HepG2 (cell line): ENCODE results near the gene CCDC88C. TPM values are rescaled to one million over a fixed set of nuclear protein-coding genes. Genes with fewer than 3 reads are reported as not detected.

Experiments
- ATAC-seq: fragments of 200-7000 bp; cut with Tn5 transposase; 3 replicates; pipeline ENCODE4 v1.9.1; 2020; ENCODE audit warnings: mild to moderate bottlenecking, moderate library complexity
- BruUV-seq: library from RNA; stranded (reverse); fragments of 400-500 nt; replicated peaks from 2 replicates; lab custom pipeline; 2021; lab: Mats Ljungman, UMichigan
- CTCF ChIA-PET: fragments of 300-600 bp; formaldehyde crosslinking; extraction: SDS; loops from one replicate; lab custom pipeline; 2021; ENCODE audit warnings: low total read pairs, inconsistent platforms, low intra/inter-chr PET ratio; lab: Yijun Ruan, JAX
- POLR2A ChIA-PET: fragments of 350-600 bp; sonication (Branson Sonifier 250); formaldehyde crosslinking; loops from one replicate; lab custom pipeline; 2020; ENCODE audit warnings: antibody characterized with exemption, inconsistent platforms; lab: Yijun Ruan, JAX
- DNase-seq: peaks from one replicate; pipeline ENCODE4 v3.0.0-alpha.2; 2015; ENCODE audit warnings: low spot score
- FAIRE-seq: peaks from 3 replicates; lab custom pipeline; 2011; peaks lifted over from hg19 to GRCh38; lab: Jason Lieb, UNC
- H2AFZ ChIP-seq: one replicate; pipeline ENCODE4 v1.6.1; 2011; ENCODE audit warnings: low read length, inconsistent platforms
- H3K27ac ChIP-seq: fragments of 300-600 bp; 3 replicates; pipeline ENCODE4 v1.8.0; 2011; ENCODE audit warnings: mixed run types, mild to moderate bottlenecking, mixed read lengths, low read length, inconsistent platforms; ENCODE audit not compliant: insufficient read depth; ENCODE audit errors: extremely low read length
- H3K27me3 ChIP-seq, 2 experiments: fragments of 200-600 bp in 1 of 2; 2 replicates in 1 of 2; 3 replicates in 1 of 2; pipeline versions ENCODE4 v1.6.0 to v1.8.0; 2011; ENCODE audit warnings: low read length in 2 of 2, mild to moderate bottlenecking in 2 of 2, moderate library complexity in 2 of 2, inconsistent platforms in 1 of 2; ENCODE audit not compliant: insufficient read depth in 2 of 2, control insufficient read depth in 1 of 2
- H3K36me3 ChIP-seq, 2 experiments: fragments of 200-600 bp in 1 of 2; replicated peaks in 1 of 2; 2 replicates in 1 of 2; 3 replicates in 1 of 2; pipeline versions ENCODE4 v1.5.1 to v1.8.0; 2011; ENCODE audit warnings: low read length in 2 of 2, inconsistent platforms in 1 of 2; ENCODE audit not compliant: insufficient read depth in 2 of 2, control insufficient read depth in 1 of 2
- H3K4me1 ChIP-seq: 2 replicates; pipeline ENCODE4 v1.5.1; 2012; ENCODE audit warnings: low read length, inconsistent platforms; ENCODE audit not compliant: insufficient read depth
- H3K4me2 ChIP-seq: 2 replicates; pipeline ENCODE4 v1.6.0; 2011; ENCODE audit warnings: low read depth, low read length, inconsistent platforms
- H3K4me3 ChIP-seq, 3 experiments: fragments of 200-600 bp in 1 of 3; sonication (generic), shearing (Covaris generic) in 1 of 3; replicated peaks in 1 of 3; 2 replicates each; pipeline ENCODE4 v1.5.1; 2011 to 2016; ENCODE audit warnings: low read length in 3 of 3, inconsistent platforms in 2 of 3, low read depth in 2 of 3, mild to moderate bottlenecking in 2 of 3, control low read depth in 1 of 3, mixed read lengths in 1 of 3; ENCODE audit not compliant: insufficient read depth in 1 of 3
- H3K79me2 ChIP-seq: one replicate; pipeline ENCODE4 v1.6.1; 2011; ENCODE audit warnings: low read length, inconsistent platforms; ENCODE audit not compliant: insufficient read depth
- H3K9ac ChIP-seq: 2 replicates; pipeline ENCODE4 v1.6.0; 2011; ENCODE audit warnings: mild to moderate bottlenecking, low read depth, low read length, inconsistent platforms; ENCODE audit not compliant: insufficient read depth
- H3K9me3 ChIP-seq: 2 replicates; pipeline ENCODE4 v1.5.1; 2012; ENCODE audit warnings: mild to moderate bottlenecking, low read length
- H4K20me1 ChIP-seq: 2 replicates; pipeline ENCODE4 v1.6.0; 2011; ENCODE audit warnings: inconsistent platforms, mild to moderate bottlenecking, low read length, moderate library complexity; ENCODE audit not compliant: insufficient read depth
- KLF11 ChIP-seq: IDR thresholded peaks from 2 replicates; pipeline ENCODE4 v1.6.1; 2016; ENCODE audit warnings: missing compliant biosample characterization
- RNF2 ChIP-seq: fragments of 450-650 bp; conservative IDR thresholded peaks from 2 replicates; pipeline ENCODE4 v1.6.1; 2016; ENCODE audit warnings: low read depth
- SNAPC4 ChIP-seq: sonication (generic); formaldehyde crosslinking; IDR thresholded peaks from 2 replicates; pipeline ENCODE4 v1.4.0; 2020; ENCODE audit warnings: mild to moderate bottlenecking, missing genetic modification reagents
- WIZ ChIP-seq: sonication (generic); formaldehyde crosslinking; IDR thresholded peaks from 2 replicates; pipeline ENCODE4 v1.5.1; 2020; ENCODE audit warnings: mild to moderate bottlenecking, missing genetic modification reagents
- ZSCAN30 ChIP-seq: sonication (generic); formaldehyde crosslinking; IDR thresholded peaks from 2 replicates; pipeline ENCODE4 v1.5.0; 2020; ENCODE audit warnings: mild to moderate bottlenecking, missing genetic modification reagents
- WGBS: methylation state at CpG from one replicate; pipeline ENCODE4 v1.1.6; 2017; ENCODE audit warnings: low lambda C conversion rate; 5-methylcytosine and 5-hydroxymethylcytosine counted together
- in situ Hi-C: cut with HindIII; loops from 2 replicates; pipeline ENCODE4 v1.10.0; 2017; ENCODE audit warnings: low pct_unique_long_range_greater_than_20kb; ENCODE audit not compliant: extremely low pct_ligation_motif_present
- intact Hi-C: fragments of 100-400 bp; cut with micrococcal nuclease; formaldehyde crosslinking; loops from one replicate; pipeline ENCODE4 v1.10.0; 2022; ENCODE audit not compliant: unreplicated experiment
- polyA plus RNA-seq, 8 experiments: library from polyadenylated mRNA; depleted of rRNA in 3 of 8; stranded (reverse) in 7 of 8; unstranded in 1 of 8; fragments of >200 nt; fragmentation: Illumina TruSeq in 4 of 8; extraction: Trizol in 4 of 8; gene quantifications; 2 replicates each; pipeline versions ENCODE4 v1.2.1 to v1.2.3, GENCODE V29; 2011 to 2016; ENCODE audit warnings: low read depth in 4 of 8, missing spikeins in 1 of 8, mixed read lengths in 1 of 8; ENCODE audit not compliant: insufficient read depth in 1 of 8
- total RNA-seq, 5 experiments: library from RNA; depleted of rRNA; stranded (reverse); fragments of >200 nt; fragmentation: Illumina TruSeq; extraction: Trizol; gene quantifications; 2 replicates each; pipeline ENCODE4 v1.2.3, GENCODE V29; 2016; ENCODE audit warnings: low read depth in 1 of 5

The CCDC88C gene
- total and polyA plus RNA-seq, 2 of the 13 experiments (the other 11 are each of a cell fraction or from before 2014, with no cell fraction given), result 3.6 to 11.7 TPM

GRCh38 chr14:91406451-91406850, 11.2 kb downstream of the CCDC88C start:
- Histone ChIP-seq H2AFZ (no peak overlapping the region), H3K9ac (no peak overlapping the region), H3K4me2 (no peak overlapping the region), H3K4me3 (no peak overlapping the region), H3K27me3 (no peaks in the 10 kb centered on the region; a peak in 1 of 5 replicates), H3K27ac (no peak overlapping the region), H3K9me3 (no peaks in the 10 kb centered on the region), H4K20me1 (no peaks in the 10 kb centered on the region; the same call in 1 of the 2 replicates), H3K79me2 (peaks cover 35% of the 10 kb centered on the region), H3K4me1 (peaks cover 7% of the 10 kb centered on the region), H3K36me3 (peaks cover 5 to 8% of the 10 kb centered on the region in 2 experiments; a peak in 3 of 5 replicates)
- POLR2A ChIA-PET, result interaction anchor here (1.2 kb wide), 1 partner anchor 12 kb away, joined by 3 read pairs; the partner anchor contains the start of gene CCDC88C
- WGBS, result 90% methylated on average over 3 of the region's 8 CpGs
- in situ Hi-C loops (no loop called here), intact Hi-C loops (no loop called here)
- no peak for ATAC-seq
- TF ChIP-seq RNF2, result no peak
- DNase-seq, result no peak
- CTCF ChIA-PET, result no interaction called here
- no peak for FAIRE-seq
- BruUV-seq, result no TSS peak

- no peak overlapping the region for H3K4me3 ChIP-seq
- peaks cover 5 to 8% of the 10 kb centered on the region in 2 experiments; a peak in 3 of 5 replicates for H3K36me3 ChIP-seq
- no peaks in the 10 kb centered on the region for H3K9me3 ChIP-seq
- no peak for DNase-seq
- ATAC-seq, result no peak
- intact Hi-C loops (no loop called here), in situ Hi-C loops (no loop called here)
- no peak overlapping the region for H3K27ac ChIP-seq
- no peak overlapping the region for H3K9ac ChIP-seq
- no peak overlapping the region for H3K4me2 ChIP-seq
- peaks cover 35% of the 10 kb centered on the region for H3K79me2 ChIP-seq
- WGBS, result 94% methylated on average over 5 of the region's 7 CpGs
- ChIA-PET CTCF (no interaction called here), POLR2A (interaction anchor here (1.2 kb wide), 1 partner anchor 12 kb away, joined by 3 read pairs; the partner anchor contains the start of gene CCDC88C)
- no peak for FAIRE-seq
- TF ChIP-seq WIZ (CRISPR knock-in tag), result no peak
- no peak for TF ChIP-seq SNAPC4
- TF ChIP-seq ZSCAN30 (CRISPR knock-in tag), result no peak
- TF ChIP-seq KLF11 (CRISPR knock-in tag), result no peak
- H3K4me1 ChIP-seq, result peaks cover 7% of the 10 kb centered on the region
- no peaks in the 10 kb centered on the region; the same call in 1 of the 2 replicates for H4K20me1 ChIP-seq
- H3K27me3 ChIP-seq, result no peaks in the 10 kb centered on the region; a peak in 1 of 5 replicates
- BruUV-seq, result no TSS peak
- H2AFZ ChIP-seq, result no peak overlapping the region
Measured at GRCh38 chr14:91405724-91406435, 11.7 kb downstream of the CCDC88C start.
